ENCODE measurements around the gene TGFBR2.

DNA sequence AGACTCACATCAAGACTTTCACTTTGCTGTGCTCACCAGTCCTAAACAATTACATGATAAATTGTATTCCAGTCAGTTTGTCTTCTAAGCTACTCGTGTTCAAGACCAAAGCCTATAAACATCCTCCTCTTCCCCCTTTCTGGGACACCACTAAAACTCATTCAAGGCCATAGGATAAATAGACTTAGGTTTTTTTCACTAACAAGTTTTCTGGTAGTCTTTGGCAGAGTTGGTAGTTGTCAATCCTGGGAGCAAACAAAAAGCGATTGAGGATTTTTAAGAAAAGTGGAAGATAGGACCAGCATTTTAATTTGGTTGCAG, 114.9 kb downstream of the TGFBR2 start:
- TF ChIP-seq, protein P1, sequence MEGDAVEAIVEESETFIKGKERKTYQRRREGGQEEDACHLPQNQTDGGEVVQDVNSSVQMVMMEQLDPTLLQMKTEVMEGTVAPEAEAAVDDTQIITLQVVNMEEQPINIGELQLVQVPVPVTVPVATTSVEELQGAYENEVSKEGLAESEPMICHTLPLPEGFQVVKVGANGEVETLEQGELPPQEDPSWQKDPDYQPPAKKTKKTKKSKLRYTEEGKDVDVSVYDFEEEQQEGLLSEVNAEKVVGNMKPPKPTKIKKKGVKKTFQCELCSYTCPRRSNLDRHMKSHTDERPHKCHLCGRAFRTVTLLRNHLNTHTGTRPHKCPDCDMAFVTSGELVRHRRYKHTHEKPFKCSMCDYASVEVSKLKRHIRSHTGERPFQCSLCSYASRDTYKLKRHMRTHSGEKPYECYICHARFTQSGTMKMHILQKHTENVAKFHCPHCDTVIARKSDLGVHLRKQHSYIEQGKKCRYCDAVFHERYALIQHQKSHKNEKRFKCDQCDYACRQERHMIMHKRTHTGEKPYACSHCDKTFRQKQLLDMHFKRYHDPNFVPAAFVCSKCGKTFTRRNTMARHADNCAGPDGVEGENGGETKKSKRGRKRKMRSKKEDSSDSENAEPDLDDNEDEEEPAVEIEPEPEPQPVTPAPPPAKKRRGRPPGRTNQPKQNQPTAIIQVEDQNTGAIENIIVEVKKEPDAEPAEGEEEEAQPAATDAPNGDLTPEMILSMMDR (IDR thresholded peaks at IDR 0.05) = no peak
- no peak for TF ChIP-seq POLR2A (IDR thresholded peaks at IDR 0.05)
